HG02571 (cell line): ENCODE data around the gene HEPACAM2.
A peak's percentile ranks its signal among the peaks of the same experiment; 100 is the strongest.

ENCODE experiments used
- ATAC-seq: cut with Tn5 transposase; IDR thresholded peaks from one replicate; pipeline ENCODE4 v1.9.1; 2021; ENCODE audit warnings: mild to moderate bottlenecking, moderate library complexity; ENCODE audit not compliant: unreplicated experiment

HEPACAM2 gene

GRCh38 chr7:93226310-93226709, at the start of gene HEPACAM2:
Gene HEPACAM2 (minus strand): TSS chr7:93226469.
- no peak for ATAC-seq

DNA sequence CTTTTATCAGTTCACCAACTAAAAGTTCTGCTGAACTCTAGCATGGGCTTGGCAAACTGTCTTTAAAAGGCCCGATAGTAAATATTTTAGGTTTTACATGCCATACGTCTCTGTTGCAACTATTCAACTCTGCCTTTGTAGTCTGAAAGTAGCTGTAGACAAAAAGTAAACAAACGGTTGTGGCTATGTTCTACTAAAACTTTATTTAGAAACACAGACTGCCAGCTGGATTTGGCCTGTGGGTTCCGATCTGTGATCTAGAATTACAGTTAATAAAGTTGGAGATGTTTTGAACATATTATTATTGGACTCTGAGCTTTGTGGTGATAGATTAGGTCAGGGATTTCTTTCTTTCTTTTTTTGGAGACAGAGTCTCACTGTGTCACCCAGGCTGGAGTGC, 39.0 kb upstream of the HEPACAM2 start:
- ATAC-seq, result no peak

DNA sequence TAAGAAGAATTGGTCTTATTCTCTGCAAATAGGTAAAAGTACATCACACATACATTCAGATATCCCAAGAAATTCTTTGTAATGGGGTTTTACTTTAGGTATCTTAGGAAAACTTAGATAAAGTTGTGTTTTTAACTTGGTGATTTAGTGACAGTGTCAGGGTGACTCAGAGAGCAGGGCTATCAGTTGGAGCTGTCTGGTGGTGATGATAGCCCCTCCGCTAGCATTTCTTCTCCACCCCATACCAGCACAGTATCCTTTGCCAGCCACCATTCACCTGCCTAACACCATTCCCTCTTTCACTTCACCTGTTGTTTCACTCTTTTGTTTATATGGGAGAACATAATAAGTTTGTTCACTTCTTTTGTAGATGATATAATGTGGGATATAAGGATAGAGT, 36.3 kb upstream of the HEPACAM2 start:
- ATAC-seq, result no peak

GRCh38 chr7:93258661-93259060, 32.4 kb upstream of the HEPACAM2 start:
- no peak for ATAC-seq

- ATAC-seq, result no peak
These were observed 23.4 kb upstream of the HEPACAM2 start for GRCh38 chr7:93249491-93250148.

DNA sequence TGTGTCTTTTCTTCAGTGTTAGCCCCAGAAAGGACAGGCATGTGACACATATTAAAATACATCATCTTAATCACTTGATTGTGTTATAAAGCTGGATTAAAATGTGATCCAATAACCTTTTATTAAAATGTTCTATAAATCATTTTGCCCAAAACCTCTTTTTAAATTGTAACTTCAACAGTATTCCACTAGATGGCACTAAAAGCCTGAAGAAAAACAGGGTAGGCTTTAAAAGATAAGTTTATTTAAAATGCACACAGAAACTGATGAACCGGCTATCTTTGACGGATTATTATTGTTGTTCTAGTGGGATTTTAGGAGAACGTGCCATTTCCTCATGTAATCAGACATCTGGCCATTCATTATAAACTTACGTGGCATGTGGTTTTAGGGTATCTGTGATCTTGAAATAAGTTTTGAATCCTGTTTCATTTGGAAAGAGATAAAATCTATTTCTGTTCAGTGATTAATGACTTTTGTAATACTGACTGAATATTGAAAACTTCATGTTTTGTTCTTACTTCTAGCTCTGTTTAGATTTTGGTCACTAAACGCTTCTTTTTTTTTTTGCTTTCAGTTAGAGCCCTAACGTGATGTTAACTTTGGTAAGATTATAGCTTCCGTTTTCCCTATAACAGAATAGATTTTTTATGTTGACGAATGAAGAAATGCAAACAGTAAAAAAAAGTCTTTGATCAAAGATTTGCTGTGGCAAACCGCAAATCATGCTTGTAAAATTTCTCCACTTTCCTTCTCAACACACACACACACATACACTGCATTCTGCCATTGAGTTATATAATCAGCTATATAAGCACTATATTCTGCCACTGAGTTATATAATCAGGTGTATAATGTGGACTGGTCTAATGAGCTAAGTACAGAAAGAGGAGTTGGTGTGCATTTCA, 19.5 kb upstream of the HEPACAM2 start:
- no peak for ATAC-seq

GRCh38 chr7:93242106-93242505, 15.8 kb upstream of the HEPACAM2 start:
- no peak for ATAC-seq

DNA sequence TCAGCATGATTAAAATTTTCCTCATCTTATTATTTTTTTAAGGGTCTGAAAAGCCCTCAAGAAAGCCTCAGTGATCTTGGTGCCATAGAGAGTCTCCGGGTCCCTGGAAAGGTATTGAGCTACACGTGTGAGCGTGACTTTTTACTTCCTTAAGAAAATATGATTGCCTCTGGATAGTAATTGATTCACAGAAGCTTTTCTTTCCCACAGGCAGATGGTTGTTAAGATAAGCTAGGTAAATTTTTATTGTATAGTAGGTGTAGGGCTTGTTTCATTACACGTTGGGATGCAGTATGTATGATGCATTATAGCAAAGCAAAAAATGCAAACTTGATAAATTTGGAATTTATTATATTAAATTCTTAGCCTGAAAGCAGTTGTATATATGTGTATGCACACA, 13.6 kb upstream of the HEPACAM2 start:
- no peak for ATAC-seq

DNA sequence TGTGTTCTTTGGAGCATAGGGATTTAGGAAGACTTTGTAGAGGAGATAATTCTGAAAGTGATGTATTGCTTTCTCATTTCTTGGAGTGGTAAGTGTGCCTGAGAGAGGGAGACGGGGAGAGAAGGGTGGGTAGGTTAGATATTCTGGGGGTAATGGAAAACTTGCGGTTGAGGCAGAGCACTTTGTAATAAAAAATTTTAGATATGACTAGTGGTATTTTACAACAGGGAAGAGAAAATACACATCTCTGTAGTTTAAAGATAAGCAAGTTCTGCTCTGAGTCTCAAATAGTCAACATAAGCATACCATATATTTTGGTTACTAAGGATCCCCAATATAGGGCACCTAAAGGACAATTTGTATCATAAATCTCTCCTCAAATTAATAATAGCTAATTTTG, 12.5 kb upstream of the HEPACAM2 start:
- no peak for ATAC-seq

DNA sequence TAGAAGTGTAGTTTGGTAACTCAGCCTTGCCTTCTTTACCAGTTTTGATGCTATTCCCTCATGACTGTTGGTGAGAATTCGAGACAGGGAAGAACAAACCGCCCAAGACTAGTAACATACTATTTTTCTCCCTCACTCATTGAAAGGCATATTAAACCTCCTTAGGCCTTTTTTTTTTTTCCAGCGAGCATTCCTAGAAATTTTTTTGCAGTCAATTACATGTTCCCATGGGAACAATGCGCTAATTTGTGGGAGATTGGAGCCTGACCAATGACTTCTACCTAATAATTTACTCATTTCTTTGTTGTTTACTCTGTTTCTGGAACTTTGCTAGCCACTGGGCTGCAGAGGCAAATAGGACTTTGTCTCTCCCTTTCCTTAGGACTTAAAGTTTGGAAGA, 11.9 kb upstream of the HEPACAM2 start:
- no peak for ATAC-seq

DNA sequence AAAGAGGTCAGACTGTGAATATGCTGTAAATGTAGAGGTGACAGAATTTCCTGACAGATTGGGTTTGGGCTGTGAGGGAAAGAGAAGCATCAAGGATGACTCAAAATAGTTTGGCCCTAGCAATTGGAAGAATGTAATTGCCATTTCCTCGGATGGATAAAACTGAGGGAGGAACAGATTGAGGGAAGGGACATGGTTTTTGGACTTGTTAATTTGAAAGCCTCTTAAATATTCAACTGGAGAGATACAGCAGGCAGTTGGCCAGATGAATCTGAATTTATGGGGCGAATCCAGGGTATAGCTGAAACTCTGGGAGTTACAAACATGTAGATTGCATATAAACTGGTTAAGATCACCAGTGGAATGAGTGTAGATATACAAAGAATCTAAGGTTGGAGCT, 9.3 kb upstream of the HEPACAM2 start:
- ATAC-seq, result no peak

- no peak for ATAC-seq
These were observed 6.4 kb upstream of the HEPACAM2 start for GRCh38 chr7:93232673-93233018.

DNA sequence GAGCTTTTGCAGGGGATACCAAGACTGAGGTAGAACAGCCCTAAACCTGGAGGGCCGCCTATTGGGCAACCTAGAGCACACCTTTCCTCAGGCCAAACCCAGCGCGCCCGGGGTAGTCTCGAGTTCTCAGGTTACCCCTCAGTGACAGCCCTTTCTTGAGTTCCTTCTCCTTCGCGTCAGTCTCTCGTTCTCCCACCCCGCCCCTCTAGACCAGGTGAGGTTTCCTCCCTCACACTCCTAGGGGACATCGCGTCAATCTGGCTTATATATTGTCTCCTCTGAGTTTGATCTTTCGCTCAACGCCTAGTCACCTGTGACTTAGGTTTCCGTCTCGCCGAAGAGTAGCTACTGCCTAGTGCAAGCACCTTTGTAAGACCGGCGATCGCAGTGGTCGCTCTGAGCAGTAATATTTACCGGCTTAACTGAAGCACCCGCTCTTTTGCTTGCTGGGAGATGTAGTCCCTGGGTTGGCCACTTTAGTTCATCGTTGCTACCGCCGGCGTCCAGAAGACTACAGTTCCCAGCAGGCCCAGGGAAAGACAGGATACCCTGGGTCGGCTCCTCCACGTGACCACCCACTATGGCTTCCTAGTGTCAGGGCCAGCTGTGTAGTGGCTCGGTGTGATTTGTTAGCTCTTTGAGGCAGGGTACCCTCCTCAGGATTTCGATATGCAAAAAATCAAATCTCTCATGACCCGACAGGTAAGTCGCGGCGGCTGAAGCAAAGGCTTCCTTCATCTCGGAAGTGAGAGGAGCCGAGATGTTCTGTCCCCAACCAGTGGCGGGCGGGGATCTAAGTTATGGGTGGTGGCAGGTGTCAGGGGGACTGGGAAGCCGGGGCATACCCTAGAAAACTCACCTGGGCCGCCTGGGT, 5.8 kb upstream of the HEPACAM2 start, which contains the start of gene VPS50:
Gene VPS50, plus strand, starts transcription at position 568 of the 874 bp plus-strand sequence. Its CDS starts 102 bp downstream, at position 670.
- ATAC-seq, result peak; percentile 100

GRCh38 chr7:93231259-93231658, 5.0 kb upstream of the HEPACAM2 start:
- ATAC-seq, result no peak

DNA sequence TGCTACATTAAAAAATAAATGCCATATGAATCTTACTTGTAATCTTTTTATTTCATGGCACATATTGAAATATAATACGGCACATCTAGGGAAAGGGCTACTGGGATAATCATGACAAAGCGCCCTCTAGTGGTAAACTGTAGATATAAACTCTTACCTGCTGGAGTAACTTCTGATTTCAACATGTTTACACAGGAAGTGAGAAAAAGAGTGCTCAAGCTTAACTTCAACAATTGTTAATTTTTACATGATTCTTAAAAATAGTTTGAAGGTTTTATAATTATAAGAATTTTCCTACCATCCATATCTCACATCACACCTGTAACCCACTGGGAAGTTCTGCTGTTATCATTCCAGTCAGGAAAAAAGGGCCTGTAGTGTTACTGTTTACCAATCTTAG, 2.0 kb upstream of the HEPACAM2 start:
- ATAC-seq, result no peak

- ATAC-seq, result no peak
These were observed 6.4 kb downstream of the HEPACAM2 start for GRCh38 chr7:93219868-93220267.

GRCh38 chr7:93218997-93219827, 7.1 kb downstream of the HEPACAM2 start:
- ATAC-seq, result no peak

- ATAC-seq, result no peak
These were observed 13.4 kb downstream of the HEPACAM2 start for GRCh38 chr7:93212881-93213280.

DNA sequence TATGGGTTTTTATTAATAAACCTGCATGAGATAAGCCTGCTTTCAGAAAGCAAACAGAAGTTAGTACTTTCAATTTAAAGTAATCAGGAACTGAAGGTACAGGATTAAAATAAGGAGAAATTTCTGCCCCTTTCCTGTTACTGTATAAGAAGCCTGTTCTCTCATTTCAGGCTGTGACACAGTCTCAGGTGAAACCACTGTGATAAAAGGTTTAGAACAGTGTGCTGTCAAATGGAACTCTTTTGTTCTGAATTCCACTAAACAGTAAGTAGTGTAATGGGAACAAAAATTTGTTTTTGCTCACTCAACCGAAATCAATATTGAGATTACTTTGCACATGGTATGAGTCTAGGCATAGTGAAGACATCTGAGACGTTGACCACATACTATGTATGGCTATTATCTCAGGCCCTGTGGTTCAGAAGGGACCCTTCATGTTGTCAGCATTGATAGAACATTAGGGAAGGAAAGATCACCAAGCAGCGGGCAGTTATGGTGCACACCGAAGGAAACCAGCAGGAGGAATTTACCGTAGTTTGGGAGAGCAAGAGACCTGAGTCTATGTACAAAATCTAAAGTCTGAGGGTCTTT, 14.9 kb downstream of the HEPACAM2 start:
- ATAC-seq, result no peak

- ATAC-seq, result no peak
These were observed 21.2 kb downstream of the HEPACAM2 start for GRCh38 chr7:93205046-93205445.
